22Rv1 (cell line): ENCODE measurements around the gene RBM42.

Experiments used
- CTCF ChIP-seq: fragments of 450-650 bp; IDR thresholded peaks from 2 replicates; pipeline ENCODE4 v1.5.1; 2017; ENCODE audit warnings: mild to moderate bottlenecking
- ZFX ChIP-seq: fragments of 450-650 bp; IDR thresholded peaks from 2 replicates; pipeline ENCODE4 v1.6.1; 2017; ENCODE audit warnings: antibody characterized with exemption, borderline replicate concordance

- no peak for TF ChIP-seq CTCF
- no peak for TF ChIP-seq ZFX
Measured at GRCh38 chr19:35582760-35583159, 46.1 kb upstream of the RBM42 start.
